NT2/D1 (cell line): ENCODE results near the gene SMC1A.

Experiments used
- SUZ12 ChIP-seq: IDR thresholded peaks from 2 replicates; pipeline ENCODE4 v1.6.1; 2011; ENCODE audit not compliant: insufficient read length, insufficient read depth; ENCODE audit errors: extremely low read depth
- ZNF274 ChIP-seq: IDR thresholded peaks from 2 replicates; pipeline ENCODE4 v1.6.1; 2011; ENCODE audit warnings: mild to moderate bottlenecking, low read depth, low read length

DNA sequence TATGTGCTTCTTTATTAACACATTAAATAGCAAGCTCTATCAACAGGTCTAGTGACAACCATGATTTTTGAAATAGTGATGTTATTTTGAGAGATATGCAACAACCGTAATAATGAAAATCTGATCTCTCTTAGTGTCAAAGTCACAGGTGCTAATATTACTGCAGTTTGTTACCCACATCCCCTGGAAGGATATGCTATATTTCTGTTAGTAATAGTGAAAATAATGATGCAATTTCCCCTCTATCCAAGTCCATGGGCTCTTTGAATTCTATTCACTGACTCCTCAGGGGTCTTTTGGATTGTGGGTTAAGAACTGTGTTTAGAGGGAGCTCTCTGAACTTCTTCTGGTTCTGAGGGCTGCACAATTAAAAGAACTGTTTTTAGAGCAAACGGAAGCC, 14.8 kb upstream of the SMC1A start:
- TF ChIP-seq ZNF274 (no peak), SUZ12 (no peak)
